Ishikawa (cell line): Measurements from ENCODE around the gene OSBPL8.

Experiments used
- CEBPB ChIP-seq: IDR thresholded peaks from 2 replicates; pipeline ENCODE4 v1.6.1; 2012
- CREB1 ChIP-seq: IDR thresholded peaks from 2 replicates; pipeline ENCODE4 v1.6.1; 2012; ENCODE audit warnings: low read depth
- EGR1 ChIP-seq: IDR thresholded peaks from 2 replicates; pipeline ENCODE4 v1.6.1; 2012
- EP300 ChIP-seq: IDR thresholded peaks from 2 replicates; pipeline ENCODE4 v1.6.1; 2012; ENCODE audit warnings: borderline replicate concordance
- FOXM1 ChIP-seq: IDR thresholded peaks from 2 replicates; pipeline ENCODE4 v1.6.1; 2012; ENCODE audit warnings: low read depth, borderline replicate concordance
- MAX ChIP-seq: IDR thresholded peaks from 2 replicates; pipeline ENCODE4 v1.6.1; 2012
- NFIC ChIP-seq: IDR thresholded peaks from 2 replicates; pipeline ENCODE4 v1.6.1; 2012
- RAD21 ChIP-seq: IDR thresholded peaks from 2 replicates; pipeline ENCODE4 v1.6.1; 2012; ENCODE audit warnings: low read depth
- REST ChIP-seq: IDR thresholded peaks from 2 replicates; pipeline ENCODE4 v1.6.1; 2012; ENCODE audit warnings: low read depth, mild to moderate bottlenecking
- TAF1 ChIP-seq: IDR thresholded peaks from 2 replicates; pipeline ENCODE4 v1.6.1; 2012; ENCODE audit warnings: low read depth, mild to moderate bottlenecking
- TCF12 ChIP-seq: IDR thresholded peaks from 2 replicates; pipeline ENCODE4 v1.6.1; 2012; ENCODE audit warnings: low read depth
- TEAD4 ChIP-seq: IDR thresholded peaks from 2 replicates; pipeline ENCODE4 v1.6.1; 2012
- YY1 ChIP-seq: IDR thresholded peaks from 2 replicates; pipeline ENCODE4 v1.6.1; 2012; ENCODE audit warnings: low read depth
- ZBTB7A ChIP-seq: IDR thresholded peaks from 2 replicates; pipeline ENCODE4 v1.6.1; 2012; ENCODE audit warnings: low read depth
- TF ChIP-seq, protein P1 (sequence below): IDR thresholded peaks from 2 replicates; pipeline ENCODE4 v1.6.1; 2012

Gene OSBPL8

GRCh38 chr12:76571256-76571655 is 11.7 kb upstream of the OSBPL8 start:
- TF ChIP-seq CREB1 (no peak), TAF1 (no peak), TCF12 (no peak)

- no peak for TF ChIP-seq FOXM1
- TF ChIP-seq CEBPB: no peak
- no peak for TF ChIP-seq EP300
- TF ChIP-seq YY1: no peak
- no peak for TF ChIP-seq ZBTB7A
- TF ChIP-seq REST: no peak
- no peak for TF ChIP-seq NFIC
- TF ChIP-seq, protein P1, sequence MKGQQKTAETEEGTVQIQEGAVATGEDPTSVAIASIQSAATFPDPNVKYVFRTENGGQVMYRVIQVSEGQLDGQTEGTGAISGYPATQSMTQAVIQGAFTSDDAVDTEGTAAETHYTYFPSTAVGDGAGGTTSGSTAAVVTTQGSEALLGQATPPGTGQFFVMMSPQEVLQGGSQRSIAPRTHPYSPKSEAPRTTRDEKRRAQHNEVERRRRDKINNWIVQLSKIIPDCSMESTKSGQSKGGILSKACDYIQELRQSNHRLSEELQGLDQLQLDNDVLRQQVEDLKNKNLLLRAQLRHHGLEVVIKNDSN: no peak
- no peak for TF ChIP-seq EGR1
- TF ChIP-seq TCF12: no peak
- TF ChIP-seq MAX: no peak
- no peak for TF ChIP-seq TAF1
- TF ChIP-seq TEAD4: no peak
- TF ChIP-seq CREB1: no peak
Observed at GRCh38 chr12:76569685-76570604, 10.4 kb upstream of the OSBPL8 start.

DNA sequence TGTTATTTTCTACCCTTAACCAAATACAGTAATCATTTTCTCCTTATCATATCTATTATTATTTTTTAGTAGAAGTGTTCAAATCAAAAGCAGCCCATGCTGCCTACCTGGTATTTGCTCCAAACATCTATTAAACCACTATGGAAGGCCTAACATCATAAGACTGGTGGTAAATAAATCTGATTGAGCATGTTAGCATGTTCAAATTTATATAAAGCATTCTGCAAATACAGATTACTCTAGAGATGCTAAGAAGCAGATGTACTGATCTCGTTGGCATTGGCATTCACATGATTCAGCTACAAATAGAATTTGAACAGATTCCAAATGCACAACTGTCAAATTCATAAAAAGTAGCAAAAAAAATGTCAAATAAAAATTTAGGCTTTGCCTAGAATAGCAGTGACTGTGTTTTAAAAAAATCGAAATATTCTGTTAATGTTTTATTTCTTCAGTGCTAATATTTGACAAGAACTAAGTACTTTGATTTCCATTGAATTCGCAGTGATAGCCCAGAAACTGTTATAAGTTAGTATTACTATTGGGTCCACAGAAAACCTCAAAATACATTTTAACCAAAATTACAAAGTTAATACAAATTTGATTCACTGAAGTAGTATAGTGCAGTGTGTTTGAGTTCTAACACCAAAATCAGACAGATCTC is 9.4 kb upstream of the OSBPL8 start:
- TF ChIP-seq EGR1 (no peak), TCF12 (no peak), RAD21 (no peak), YY1 (no peak), EP300 (no peak), FOXM1 (no peak)

DNA sequence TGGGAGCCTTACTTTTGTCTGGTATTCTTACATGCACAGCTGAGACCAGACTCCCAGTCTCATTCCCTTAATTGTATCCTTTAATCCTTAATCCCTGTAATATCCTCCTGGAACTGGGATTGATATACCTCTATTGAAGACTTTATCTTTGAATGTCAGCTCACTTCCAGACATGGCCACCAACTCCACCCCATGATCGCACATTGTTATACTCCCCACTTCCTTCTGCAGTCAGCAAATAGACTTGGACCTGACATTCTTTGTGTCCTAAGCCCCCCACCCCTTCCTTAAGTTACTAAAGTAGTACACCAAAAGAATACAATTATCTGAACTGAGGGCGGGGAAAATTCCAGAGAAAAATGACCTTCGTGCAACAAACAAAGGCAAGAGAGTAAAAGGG is 8.6 kb upstream of the OSBPL8 start:
- no peak for TF ChIP-seq REST
- no peak for TF ChIP-seq TCF12
- no peak for TF ChIP-seq YY1
- TF ChIP-seq, protein P1: no peak

DNA sequence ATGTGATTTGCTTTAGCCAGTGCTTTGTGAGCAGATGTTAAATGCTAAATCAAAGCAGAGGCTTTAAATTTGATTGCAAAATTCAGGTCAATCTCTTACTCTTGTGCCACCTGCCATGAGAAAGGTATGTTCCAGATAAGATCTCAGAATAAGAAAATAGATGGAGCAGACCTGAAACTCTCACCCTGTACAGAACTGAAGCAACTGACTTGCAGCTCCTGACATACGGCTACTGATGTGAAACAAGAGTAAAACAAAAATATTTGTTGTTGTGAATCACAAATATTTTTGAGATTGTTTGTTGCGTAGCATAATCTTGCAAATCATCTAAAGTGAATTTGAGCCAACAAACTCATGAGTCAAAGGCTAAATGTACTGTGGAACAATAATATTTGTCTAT is 3.5 kb upstream of the OSBPL8 start:
- TF ChIP-seq TEAD4: no peak
- TF ChIP-seq NFIC: no peak
- no peak for TF ChIP-seq EP300
- TF ChIP-seq RAD21: no peak
- TF ChIP-seq ZBTB7A: no peak
- no peak for TF ChIP-seq MAX
- no peak for TF ChIP-seq CEBPB
- no peak for TF ChIP-seq FOXM1
- TF ChIP-seq, protein P1: no peak
- TF ChIP-seq REST: no peak
- TF ChIP-seq EGR1: no peak
- no peak for TF ChIP-seq TCF12
- no peak for TF ChIP-seq CREB1
- no peak for TF ChIP-seq YY1
- TF ChIP-seq TAF1: no peak
